GM18519 (cell line): ENCODE results near the gene STX12.
"Not testable (repeated sequence)": the region's sequence is repeated elsewhere in the genome, so short reads cannot be mapped to it uniquely, and the experiment has no call there.

Experiments
- ATAC-seq: cut with Tn5 transposase; IDR thresholded peaks from one replicate; pipeline ENCODE4 v1.9.1; 2021; ENCODE audit warnings: mild to moderate bottlenecking, moderate library complexity; ENCODE audit not compliant: unreplicated experiment, low FRiP score

Gene STX12

DNA sequence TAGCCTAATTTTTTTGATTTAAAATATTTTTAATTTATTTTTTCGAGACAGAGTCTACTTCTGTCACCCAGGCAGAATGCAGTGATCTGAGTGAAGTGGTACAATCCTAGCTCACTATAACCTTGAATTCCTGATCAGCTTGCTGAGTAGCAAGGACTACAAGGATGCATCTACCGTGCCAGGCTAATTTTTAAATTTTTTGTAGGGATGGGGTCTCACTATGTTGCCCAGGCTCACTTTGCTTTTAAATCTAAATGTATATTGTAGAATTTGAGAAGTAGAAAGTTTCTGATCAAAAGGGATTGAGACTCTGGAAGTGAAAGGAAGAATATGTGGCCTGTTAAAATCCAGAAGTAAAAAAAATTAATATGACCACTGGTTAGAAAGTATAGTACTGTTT is 1.6 kb downstream of the STX12 start:
- no peak for ATAC-seq

DNA sequence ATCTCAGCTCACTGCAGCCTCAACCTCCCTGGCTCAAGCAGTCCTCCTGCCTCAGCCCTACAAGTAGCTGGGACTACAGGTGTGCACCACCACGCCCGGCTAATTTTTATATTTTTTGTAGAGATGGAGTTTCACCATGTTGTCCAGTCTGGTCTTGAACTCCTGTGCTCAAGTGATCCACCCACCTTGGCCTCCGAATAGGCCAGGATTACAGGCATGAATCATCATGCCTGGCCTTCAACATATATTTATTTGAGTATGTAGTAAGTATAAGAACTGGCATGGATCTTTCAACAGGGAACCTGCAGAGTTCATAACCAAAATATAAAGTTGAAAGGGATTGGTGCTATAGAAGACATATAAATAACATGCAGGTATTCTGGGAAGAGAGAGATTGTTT is 2.3 kb downstream of the STX12 start:
- ATAC-seq, result not testable (repeated sequence)

DNA sequence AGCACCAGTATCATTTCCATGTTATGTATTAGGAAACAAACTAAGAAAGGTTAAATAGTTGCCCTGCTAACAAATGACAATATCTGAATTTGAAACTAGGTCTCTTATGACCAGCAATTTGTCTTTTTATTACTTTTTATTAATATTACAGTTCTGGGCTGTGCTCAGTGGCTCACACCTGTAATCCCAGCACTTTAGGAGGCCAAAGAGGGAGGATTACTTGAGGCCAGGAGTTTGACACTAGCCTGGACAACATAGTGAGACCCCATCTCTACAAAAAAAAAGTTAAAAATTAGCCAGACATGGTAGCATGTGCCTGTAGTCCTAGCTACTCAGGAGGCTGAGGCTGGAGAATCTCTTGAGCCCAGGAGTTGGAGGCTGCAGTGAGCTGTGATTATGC is 3.3 kb downstream of the STX12 start:
- not testable (repeated sequence) for ATAC-seq

DNA sequence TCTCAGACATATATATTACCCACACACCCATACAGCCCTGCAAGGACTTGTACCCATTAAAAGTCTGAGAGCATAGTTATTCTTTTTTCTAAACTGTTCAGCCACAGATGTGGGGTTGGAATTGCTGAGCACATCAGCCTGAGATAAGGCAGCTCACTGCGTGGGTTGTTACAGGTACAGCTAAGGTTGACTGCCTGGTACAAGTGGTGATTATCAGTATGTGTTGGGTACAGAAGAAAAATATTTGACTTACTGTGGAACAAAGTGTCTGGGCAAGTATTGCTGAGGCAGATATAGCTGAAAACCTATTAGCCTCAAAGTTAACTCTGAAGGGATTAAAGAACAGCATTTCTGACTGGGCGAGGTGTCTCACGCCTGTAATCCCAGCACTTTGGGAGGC is 5.0 kb downstream of the STX12 start:
- ATAC-seq, result no peak

DNA sequence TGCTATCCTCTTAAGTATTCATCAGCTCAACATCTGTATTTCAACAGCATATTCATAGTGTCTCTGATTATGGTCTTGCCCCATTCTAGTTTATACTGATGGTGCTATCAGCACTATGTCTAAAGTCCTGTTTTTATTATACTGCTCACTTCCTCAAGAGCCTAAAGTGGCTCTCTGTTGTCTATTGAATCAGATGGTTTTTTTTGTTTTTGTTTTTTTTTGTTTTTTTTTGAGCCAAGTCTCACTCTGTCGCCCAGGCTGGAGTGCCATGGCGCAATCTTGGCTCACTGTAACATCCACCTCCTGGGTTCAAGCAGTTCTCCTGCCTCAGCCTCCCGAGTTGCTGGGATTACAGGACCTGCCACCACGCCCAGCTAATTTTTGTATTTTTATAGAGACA is 6.1 kb downstream of the STX12 start:
- ATAC-seq, result no peak

DNA sequence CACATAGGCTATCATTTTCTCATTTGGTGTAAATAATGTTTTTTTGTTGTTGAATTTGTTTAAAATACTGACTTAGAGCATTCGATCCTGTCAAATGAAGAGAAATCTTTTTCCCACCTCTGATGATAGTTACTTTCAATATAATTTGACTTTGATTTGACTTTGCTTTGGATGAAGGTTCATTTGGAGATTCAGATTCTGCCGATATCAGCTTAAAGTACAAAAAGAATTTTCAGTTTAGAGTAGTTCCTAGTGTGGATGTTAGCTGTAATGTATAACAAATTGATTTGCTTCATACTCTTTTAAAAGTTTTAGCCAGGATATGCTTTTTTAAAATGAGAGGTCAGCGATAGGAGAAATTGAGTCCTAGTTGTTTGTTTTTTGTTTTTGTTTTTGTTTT is 9.9 kb downstream of the STX12 start:
- no peak for ATAC-seq

DNA sequence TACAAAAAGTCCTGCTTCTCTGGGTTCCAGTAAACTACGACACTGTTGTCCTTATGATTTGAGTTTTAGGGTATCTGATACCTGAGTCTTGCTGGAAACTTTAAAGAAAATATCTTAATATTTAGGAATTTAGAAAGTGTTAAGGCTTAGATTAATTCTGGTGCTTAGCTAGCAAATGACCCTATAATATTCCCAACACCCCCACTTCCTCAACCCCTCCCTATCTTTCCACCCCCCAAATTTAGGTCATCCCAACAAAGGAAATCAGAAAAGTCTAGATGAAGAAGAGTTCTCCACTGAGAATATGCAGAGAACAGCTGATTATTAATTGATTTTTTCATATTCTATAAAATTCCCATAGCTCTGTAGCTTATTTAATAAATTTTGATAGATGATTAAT is 11.7 kb downstream of the STX12 start:
- ATAC-seq, result no peak

DNA sequence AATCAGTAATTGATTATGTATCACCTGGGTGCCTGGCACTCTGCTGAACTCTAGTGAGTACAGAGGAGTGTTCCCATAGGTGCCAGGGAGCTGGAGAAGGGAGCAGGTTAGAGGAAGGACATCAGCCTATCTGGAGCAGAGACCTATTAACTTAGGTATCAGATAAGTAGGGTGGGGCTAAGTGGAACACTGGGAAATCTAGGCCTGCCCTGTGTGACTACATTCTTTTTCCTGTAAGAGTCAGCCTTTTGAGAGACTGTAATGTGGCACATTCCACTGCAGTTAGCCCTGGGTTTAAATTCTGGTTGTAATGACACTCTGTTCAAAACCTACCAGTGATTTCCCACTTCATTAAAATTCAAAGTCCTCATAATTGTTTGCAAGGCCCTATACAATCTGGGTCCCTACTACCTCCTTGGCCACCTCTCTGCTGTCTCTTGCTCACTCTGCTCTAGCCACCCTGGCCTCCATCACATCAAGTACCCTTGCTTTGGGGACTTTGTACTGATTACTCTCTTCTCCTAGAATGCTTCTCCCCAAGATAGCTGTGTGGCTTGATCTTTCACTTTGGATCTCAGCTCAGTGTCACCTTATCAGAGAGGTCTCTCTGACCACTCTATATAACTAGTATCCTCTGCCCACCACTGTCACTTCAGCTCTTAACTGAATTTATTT is 12.9 kb downstream of the STX12 start:
- no peak for ATAC-seq

DNA sequence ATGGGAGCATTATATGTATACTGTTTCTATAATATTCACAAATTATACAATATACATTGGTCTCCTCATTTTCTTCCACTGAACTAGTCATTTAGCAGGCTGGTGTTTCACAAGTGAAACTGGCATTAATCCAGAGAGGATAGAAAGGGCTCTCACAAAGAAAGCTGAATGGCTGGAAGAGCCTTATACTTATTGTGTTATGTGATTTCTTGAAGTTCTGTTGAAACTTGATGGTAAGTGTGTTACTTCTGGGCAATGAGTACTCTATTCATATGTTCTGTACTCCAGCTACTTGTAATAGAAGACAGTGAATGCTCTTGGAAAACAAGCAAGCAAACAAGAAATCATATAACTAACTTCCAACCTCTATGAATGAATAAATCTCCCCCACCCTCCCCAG is 14.9 kb downstream of the STX12 start:
- no peak for ATAC-seq

DNA sequence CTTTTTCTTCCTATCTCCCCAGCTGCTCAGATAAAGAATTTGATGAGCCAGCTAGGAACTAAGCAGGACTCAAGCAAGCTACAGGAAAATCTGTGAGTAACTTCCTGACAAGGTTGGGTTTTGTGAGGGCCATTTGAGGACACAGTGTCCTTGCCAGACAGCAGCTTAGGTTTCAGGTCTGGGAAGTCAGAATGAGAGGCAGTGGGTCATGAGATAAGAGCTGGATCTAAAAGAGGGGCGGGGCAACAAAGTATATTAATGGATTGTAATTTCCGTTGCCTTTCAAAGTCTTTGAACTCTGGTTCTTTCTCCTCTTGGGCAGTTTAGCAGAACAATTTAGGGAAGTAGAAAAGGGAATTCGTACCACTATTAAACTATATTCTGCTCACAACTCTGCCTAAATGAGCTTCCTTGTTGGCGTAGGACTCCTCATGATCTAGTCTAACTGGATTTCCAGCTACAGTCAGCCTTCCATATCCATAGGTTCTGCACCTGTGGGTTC is 16.6 kb downstream of the STX12 start:
- no peak for ATAC-seq

DNA sequence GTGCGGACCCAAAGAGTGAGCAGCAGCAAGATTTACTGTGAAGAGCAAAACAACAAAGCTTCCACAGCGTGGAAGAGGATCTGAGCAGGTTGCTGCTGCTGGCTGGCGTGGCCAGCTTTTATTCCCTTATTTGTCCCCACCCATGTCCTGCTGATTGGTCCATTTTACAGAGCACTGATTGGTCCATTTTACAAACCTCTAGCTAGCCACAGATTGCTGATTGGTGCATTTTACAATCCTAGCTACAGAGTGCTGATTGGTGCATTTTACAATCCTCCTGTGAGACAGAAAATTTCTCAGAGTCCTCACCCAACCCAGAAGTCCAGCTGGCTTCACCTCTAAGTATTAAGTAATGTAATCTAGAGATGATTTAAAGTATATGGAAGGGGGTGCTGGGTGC is 17.3 kb downstream of the STX12 start:
- ATAC-seq, result not testable (repeated sequence)

DNA sequence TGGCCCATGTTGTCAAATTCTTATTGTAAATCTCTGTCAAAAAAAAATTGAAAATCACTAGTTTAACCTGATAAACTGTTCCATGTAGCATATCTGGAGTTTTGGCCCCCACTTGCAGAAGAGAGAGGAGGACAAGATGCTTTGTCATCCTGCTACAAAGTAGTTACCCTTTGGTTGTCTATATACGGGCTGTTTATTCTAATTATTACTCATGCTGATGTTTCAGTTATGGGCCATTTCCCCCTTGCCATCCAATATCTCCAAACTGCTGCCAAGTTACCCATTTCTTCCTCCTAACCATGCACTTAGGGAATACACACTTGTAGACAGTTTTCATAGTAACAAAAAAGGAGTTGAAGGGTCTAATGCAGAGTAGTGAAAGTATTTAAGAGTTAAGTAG is 22.6 kb downstream of the STX12 start:
- ATAC-seq, result no peak

DNA sequence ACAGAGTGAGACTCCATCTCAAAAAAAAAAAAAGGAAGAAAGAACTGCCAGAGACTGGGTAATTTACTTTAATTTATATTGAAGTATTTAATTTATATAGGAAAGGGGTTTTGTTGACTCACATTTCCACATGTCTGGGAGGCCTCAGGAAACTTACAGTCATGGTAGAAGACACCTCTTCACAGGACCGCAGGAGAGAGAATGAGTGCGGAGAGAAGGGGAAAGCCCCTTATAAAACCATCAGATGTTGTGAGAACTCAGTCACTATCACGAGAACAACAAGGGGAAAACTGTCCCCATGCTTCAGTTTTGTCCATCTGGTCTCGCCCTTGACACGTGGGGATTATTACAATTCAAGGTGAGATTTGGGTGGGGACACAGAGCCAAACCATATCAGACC is 31.8 kb downstream of the STX12 start:
- no peak for ATAC-seq

DNA sequence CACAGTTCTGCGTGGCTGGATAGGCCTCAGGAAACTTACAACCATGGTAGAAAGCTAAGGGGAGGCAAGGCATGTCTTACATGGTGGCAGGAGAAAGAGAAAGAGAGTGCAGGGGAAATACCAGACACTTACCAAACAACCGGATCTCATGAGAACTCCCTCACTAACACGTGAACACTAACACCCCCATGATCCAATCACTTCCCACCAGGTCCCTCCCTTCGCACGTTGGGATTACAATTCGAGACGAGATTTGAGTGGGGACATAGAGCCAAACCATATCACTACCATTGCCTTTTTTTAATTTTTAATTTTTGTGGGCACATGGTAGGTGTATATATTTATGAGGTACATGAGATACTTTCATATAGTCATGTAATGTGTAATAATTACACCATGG is 33.7 kb downstream of the STX12 start:
- no peak for ATAC-seq

DNA sequence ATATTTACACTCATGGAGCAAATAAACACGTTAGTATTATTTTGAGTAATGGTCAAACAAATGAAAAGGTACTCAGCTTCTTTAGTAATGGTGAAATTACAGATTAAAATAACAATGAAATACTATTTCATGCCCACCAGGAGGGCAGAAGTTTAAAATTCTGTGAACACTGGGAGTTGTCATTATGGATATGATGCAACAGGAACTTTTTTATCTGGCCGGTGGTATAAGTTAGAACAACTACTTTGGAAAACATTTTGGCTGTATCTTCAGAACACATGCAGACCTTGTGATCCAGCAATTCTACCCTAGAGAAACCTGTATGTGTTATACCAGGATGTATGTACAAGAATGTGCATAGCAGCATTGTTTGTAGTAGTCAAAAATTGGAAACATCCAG is 34.4 kb downstream of the STX12 start:
- ATAC-seq, result no peak

DNA sequence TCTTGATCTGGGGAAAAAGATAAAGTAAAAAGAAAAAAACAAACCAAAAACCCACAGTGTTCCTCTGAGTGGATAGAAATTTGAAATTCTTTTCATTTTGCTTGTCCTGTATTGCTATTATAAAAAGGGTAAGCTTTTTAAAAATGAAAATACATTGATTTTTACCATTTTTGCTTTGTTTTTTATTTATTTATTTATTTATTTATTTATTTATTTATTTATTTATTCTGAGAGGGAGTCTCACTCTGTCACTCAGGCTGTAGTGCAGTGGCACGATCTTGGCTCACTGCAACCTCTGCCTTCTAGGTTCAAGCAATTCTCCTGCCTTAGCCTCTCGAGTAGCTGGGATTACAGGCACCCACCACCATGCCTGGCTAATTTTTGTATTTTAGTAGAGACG is 35.1 kb downstream of the STX12 start:
- not testable (repeated sequence) for ATAC-seq

DNA sequence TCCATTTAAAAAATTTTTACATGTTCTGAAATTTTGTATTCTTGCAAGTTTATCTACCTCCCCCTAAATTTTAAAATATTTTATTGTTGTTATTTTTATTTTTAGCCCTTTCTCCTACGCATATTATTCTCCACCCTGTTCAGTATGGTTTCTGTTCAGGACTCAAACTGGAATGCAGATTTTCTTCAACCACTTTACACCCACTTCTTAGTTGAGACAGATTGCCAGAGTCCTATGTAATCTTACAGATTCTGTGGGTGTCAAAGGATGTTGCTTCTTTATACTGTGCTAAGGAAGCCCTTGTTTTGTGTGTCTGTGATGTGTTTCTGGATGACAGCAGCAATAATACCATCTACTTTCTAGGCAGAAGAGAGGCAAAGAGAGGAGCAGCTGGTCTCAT is 36.9 kb downstream of the STX12 start:
- no peak for ATAC-seq

DNA sequence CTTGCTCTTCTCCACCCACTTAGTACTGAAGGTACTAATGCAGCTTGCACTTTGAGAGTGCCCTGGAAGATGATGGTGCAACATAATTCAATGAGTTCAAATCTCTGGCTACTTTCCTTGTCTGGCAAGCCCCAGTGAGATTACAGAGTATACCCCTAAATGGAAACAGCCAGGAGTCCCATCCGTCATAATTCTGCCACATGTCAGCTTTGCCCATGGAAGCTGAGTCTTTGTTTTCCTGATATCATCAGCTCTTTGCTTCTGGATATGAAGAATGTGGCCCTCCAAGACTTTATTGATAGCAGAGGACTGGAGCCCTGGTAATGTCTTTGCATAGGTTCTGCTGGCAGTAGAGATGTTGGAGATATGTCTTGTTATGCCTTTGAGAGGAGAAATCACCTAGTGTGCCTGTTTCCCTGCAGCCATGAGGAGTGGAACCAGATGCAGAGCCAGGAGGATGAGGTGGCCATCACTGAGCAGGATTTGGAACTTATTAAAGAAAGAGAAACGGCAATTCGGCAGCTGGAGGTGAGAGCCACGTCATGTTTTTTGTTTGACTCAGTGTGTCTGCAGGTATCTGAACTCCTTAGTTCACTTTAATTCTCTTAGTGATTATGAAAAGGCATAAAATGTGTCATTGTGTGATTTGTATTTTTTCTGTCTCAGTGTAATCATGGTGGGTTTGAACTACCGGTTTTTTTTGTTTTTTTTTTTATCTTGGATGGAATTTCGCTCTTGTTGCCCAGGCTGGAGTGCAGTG is 38.9 kb downstream of the STX12 start:
- no peak for ATAC-seq

DNA sequence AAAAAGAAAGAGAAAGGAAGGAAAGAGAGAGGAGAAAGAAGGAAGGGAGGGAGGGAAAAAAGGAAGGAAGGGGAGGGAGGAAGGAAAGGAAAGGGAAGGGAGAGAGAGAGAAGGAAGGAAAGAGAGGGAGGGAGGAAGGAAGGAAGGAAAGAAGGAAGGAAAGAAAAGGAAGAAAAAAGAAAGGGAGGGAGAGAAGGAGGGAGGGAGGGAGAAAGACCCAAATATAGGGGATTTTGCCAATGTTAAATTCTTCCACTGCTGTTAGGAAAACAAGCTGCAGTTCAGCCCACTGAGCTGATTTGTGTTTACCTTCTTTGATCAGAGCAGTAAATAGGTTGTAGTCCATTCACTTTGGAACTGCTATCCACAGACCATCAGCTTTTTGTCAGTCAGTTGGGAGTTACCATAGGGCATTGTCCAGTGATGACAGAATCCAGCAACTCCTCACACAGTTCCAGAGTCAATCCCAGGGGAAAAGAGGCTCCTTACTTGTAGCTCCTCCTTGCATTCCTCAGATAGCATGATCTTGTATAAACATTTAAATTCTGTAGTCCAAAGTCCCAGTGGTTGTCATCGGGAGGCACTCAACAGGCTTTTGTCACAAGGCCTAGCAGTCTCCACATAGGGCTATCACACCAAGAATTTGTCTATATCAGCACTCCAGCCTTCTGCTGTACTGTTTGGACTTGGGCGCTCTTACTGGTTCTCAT is 44.1 kb downstream of the STX12 start:
- no peak for ATAC-seq

DNA sequence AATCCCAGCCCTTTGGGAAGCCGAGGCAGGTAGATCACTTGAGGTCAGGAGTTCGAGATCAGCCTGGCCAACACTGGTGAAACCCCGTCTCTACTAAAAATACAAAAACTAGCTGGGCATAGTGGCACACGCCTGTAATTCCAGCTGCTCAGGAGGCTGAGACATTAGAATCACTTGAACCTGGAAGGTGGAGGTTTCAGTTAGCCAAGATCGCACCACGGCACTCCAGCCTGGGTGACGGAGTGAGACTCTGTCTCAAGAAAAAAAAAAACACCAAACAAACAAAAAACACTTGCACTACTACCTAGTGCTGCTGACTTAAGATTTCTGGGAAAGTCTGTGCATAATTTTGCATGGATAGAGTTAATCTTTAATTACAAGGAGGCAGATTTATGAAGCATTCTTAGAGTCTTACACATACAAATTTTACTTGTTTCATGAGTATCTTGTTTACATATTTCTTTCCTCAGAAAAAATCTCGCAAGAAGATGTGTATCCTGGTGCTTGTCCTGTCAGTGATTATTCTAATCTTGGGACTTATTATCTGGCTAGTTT is 48.8 kb downstream of the STX12 start:
- ATAC-seq, result no peak

DNA sequence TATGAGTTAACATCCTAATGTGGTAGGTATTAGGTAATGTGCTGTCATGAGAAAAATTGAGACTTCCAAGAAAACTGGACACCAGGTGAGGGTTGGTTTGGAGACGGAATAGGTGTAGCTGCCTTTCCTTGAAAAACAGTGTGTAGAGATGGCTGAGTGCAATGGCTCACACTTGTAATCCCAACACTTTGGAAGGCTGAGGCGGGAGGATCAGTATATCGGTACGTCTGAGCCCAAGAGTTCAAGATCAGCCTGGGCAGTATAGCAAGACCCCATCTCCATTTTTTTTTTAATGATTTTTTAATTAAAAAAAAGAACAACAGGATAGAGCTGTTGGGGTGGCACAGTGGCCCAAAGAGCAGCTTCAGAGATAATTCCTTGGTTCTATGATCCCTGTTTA is 50.8 kb downstream of the STX12 start:
- no peak for ATAC-seq
